Gastroesophageal sphincter (tissue), 4 donors: ENCODE results near the gene CPM. TPM values are rescaled to one million over a fixed set of nuclear protein-coding genes. Genes with fewer than 3 reads are reported as not detected.

Source experiments
- ATAC-seq: fragments of 150-250 bp; one replicate; pipeline ENCODE4 v1.9.1; 2016; ENCODE audit warnings: mild to moderate bottlenecking, moderate library complexity
- H3K27ac ChIP-seq, 4 donors: fragments of 200-600 bp; sonication (generic) in 3 of 4; 1 replicate in 3 of 4; 2 replicates in 1 of 4; pipeline ENCODE4 v1.5.1; 2016 to 2019
- H3K27me3 ChIP-seq: fragments of 200-600 bp; sonication (generic); one replicate; pipeline ENCODE4 v1.5.1; 2019
- H3K36me3 ChIP-seq, 2 donors: fragments of 200-600 bp; sonication (generic); one replicate each; pipeline ENCODE4 v1.5.1; 2019; ENCODE audit warnings: control low read depth in 1 of 2
- H3K4me1 ChIP-seq, 3 donors: fragments of 200-600 bp; sonication (generic); 1 replicate in 2 of 3; 2 replicates in 1 of 3; pipeline ENCODE4 v1.5.1; 2016 to 2019; ENCODE audit warnings: control low read depth in 2 of 3
- H3K4me3 ChIP-seq, 2 donors: fragments of 200-600 bp; sonication (generic); one replicate each; pipeline ENCODE4 v1.5.1; 2019; ENCODE audit warnings: mild to moderate bottlenecking in 1 of 2, moderate library complexity in 1 of 2
- H3K9me3 ChIP-seq, 3 donors: fragments of 200-600 bp; sonication (generic); one replicate each; pipeline ENCODE4 v1.5.1; 2017 to 2019; ENCODE audit warnings: control low read depth in 2 of 3
- EP300 ChIP-seq: sonication (generic); formaldehyde crosslinking; IDR thresholded peaks from one replicate; pipeline ENCODE4 v1.6.1; 2017; ENCODE audit warnings: antibody characterized with exemption, mild to moderate bottlenecking
- POLR2A ChIP-seq, 2 donors: fragments of 450-650 bp; IDR thresholded peaks; one replicate each; pipeline ENCODE4 v1.6.1; 2017; ENCODE audit warnings: antibody characterized with exemption in 2 of 2, mild to moderate bottlenecking in 2 of 2, moderate library complexity in 1 of 2
- POLR2AphosphoS5 ChIP-seq: sonication (generic); formaldehyde crosslinking; IDR thresholded peaks from one replicate; pipeline ENCODE4 v1.6.1; 2017; ENCODE audit warnings: antibody characterized with exemption
- WGBS, 2 donors: methylation state at CpG; one replicate each; pipeline ENCODE4 v1.1.5; 2018; ENCODE audit warnings: low coverage in 1 of 2; 5-methylcytosine and 5-hydroxymethylcytosine counted together
- total RNA-seq, 4 donors: library from RNA; depleted of rRNA; stranded (reverse); fragments of >200 nt; gene quantifications; one replicate each; pipeline ENCODE4 v1.1.0, GENCODE V29; 2016
- TF ChIP-seq, protein P1 (sequence below), 4 experiments: fragments of 200-600 bp in 2 of 4; fragments of 450-650 bp in 2 of 4; sonication (generic) in 1 of 4; IDR thresholded peaks; one replicate each; pipeline ENCODE4 v1.5.1; 2017 to 2019; ENCODE audit warnings: antibody characterized with exemption in 4 of 4, mild to moderate bottlenecking in 2 of 4, moderate library complexity in 2 of 4

Gene CPM
- total RNA-seq, 4 donors from 2014 or later = 24.9 to 57.3 (median 50.5) TPM

DNA sequence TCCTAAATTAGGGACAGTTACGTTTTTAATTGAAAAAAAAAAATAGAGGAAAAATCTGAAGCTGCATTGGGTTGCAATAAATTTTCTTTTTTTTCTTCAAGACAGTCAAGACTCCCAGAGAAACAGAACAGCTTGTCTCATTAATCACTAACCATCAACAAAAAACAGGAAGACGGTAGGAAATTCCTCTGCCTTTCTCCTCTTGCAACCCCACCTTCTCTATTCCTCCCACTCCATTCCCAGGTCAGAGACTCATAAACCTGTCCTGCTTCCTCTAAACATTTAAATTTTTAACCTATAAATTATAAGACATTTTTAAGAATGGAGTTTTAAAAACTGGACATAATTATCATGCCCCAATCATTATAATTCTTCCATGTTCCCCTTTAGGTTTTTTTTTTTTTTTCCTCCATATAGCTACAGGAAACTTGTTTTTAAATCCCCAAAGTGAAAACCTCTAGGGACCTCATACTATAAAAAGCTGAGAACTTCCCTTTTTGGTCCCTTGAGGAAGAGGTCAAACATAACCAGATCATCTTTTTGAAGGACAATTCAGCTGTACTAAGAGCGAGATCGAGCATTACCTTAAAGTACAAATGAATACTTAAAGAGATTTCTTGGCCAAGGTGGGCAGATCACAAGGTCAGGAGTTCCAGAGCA, 36.0 kb downstream of the CPM start:
- Histone ChIP-seq H3K27me3 (no peaks in the 10 kb centered on the region), H3K36me3 (no peaks in the 10 kb centered on the region), H3K27ac (no peak overlapping the region), H3K4me1 (no peaks in the 10 kb centered on the region), H3K9me3 (no peaks in the 10 kb centered on the region), H3K4me3 (no peak overlapping the region)
- TF ChIP-seq, protein P1, sequence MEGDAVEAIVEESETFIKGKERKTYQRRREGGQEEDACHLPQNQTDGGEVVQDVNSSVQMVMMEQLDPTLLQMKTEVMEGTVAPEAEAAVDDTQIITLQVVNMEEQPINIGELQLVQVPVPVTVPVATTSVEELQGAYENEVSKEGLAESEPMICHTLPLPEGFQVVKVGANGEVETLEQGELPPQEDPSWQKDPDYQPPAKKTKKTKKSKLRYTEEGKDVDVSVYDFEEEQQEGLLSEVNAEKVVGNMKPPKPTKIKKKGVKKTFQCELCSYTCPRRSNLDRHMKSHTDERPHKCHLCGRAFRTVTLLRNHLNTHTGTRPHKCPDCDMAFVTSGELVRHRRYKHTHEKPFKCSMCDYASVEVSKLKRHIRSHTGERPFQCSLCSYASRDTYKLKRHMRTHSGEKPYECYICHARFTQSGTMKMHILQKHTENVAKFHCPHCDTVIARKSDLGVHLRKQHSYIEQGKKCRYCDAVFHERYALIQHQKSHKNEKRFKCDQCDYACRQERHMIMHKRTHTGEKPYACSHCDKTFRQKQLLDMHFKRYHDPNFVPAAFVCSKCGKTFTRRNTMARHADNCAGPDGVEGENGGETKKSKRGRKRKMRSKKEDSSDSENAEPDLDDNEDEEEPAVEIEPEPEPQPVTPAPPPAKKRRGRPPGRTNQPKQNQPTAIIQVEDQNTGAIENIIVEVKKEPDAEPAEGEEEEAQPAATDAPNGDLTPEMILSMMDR (IDR thresholded peaks at IDR 0.05) = no peak
- TF ChIP-seq EP300 (no peak), POLR2A (IDR thresholded peaks at IDR 0.05) (no peak), POLR2AphosphoS5 (no peak)
- no peak for ATAC-seq
- WGBS, 2 donors = 63 to 66% methylated on average over 4 of the region's 4 CpGs

DNA sequence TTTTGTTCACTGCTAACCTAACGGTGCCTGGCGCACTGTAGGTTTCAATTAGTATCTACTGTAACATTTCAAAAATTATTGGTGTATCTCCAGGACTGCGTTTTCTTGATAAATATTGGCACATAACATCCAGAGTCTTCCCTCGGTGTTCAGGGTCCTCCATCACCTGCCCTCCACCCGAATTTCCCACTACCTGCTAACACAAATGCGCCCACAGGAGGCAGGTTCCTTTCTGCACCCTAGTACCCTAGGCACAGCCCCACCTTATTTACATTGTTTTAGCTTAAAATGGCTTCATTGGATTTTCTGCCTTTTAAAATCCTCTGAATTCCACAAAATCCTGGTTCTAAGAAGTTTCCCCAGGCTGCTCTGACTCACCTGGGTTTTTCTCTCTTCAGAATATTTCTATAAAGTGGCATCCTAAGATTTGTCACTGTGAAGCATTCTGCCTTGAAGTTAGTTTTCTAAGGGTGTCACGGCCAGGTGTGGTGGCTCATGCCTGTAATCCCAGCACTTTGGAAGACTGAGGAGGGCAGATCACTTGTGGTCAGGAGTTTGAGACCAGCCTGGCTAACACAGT, 38.6 kb downstream of the CPM start:
- Histone ChIP-seq H3K27ac (no peak overlapping the region), H3K9me3 (no peaks in the 10 kb centered on the region), H3K27me3 (no peaks in the 10 kb centered on the region), H3K4me1 (no peaks in the 10 kb centered on the region), H3K4me3 (no peak overlapping the region), H3K36me3 (no peaks in the 10 kb centered on the region)
- WGBS, 2 donors = 98 to 100% methylated on average over 1 to 7 of the region's 7 CpGs
- ATAC-seq = no peak
- no peak for TF ChIP-seq POLR2AphosphoS5
- TF ChIP-seq EP300 = no peak
- TF ChIP-seq, protein P1 (IDR thresholded peaks at IDR 0.05) = no peak
- no peak for TF ChIP-seq POLR2A (IDR thresholded peaks at IDR 0.05)

DNA sequence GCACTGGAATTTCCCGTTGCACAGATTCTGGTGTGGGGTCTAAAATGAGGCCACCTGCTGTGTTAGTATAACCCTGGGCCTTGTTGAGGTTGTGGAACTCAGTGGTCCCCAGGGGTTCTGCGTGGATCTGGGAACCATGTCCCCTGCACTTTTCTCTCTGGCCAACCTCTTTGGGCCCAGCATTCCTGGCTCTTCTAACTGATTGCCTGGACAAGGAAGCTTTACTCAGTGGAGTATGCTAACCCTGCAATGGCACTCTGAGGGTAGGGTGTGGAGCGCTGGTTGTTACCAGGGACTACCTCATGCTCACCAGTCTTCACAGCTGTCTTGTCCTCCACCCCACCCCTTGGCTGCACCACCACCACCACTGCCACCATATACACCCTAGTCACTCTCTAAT, 39.2 kb downstream of the CPM start:
- Histone ChIP-seq H3K9me3 (no peaks in the 10 kb centered on the region), H3K27me3 (no peaks in the 10 kb centered on the region), H3K36me3 (no peaks in the 10 kb centered on the region), H3K4me3 (no peak overlapping the region), H3K4me1 (no peaks in the 10 kb centered on the region), H3K27ac (no peak overlapping the region)
- ATAC-seq = no peak
- TF ChIP-seq POLR2A (IDR thresholded peaks at IDR 0.05) (no peak), POLR2AphosphoS5 (no peak), EP300 (no peak)
- TF ChIP-seq, protein P1 (IDR thresholded peaks at IDR 0.05) = no peak
- 90 to 96% methylated on average over 2 to 3 of the region's 3 CpGs for WGBS, 2 donors

DNA sequence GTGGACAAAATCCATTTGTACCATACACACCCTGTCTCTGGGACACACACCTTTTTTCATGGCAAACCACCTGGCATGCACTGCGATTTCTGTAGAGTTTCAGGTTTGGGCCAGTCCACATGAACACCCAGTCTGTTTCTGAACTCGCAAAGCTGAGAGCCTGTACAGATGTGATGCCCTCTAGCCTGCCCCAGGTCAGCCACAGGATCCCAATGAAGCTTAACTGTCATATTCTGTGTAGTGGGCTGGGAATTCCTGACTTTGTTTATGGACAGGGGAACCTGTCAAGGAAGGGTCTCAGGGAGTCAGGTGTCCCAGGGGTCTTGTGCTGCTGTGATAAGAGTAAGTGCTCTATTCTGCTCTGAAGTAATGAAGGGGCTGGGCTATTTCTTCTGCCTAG, 39.8 kb downstream of the CPM start:
- H3K9me3 ChIP-seq = no peaks in the 10 kb centered on the region
- TF ChIP-seq, protein P1 (IDR thresholded peaks at IDR 0.05) = no peak
- no peak for TF ChIP-seq POLR2A (IDR thresholded peaks at IDR 0.05)
- no peak for TF ChIP-seq POLR2AphosphoS5
- TF ChIP-seq EP300 = no peak
- WGBS, 2 donors = 85 to 100% methylated on average over 2 of the region's 2 CpGs
- H3K36me3 ChIP-seq = no peaks in the 10 kb centered on the region
- no peak for ATAC-seq
- H3K27me3 ChIP-seq = no peaks in the 10 kb centered on the region
- H3K4me3 ChIP-seq = no peak overlapping the region
- H3K4me1 ChIP-seq = no peaks in the 10 kb centered on the region
- no peak overlapping the region for H3K27ac ChIP-seq

DNA sequence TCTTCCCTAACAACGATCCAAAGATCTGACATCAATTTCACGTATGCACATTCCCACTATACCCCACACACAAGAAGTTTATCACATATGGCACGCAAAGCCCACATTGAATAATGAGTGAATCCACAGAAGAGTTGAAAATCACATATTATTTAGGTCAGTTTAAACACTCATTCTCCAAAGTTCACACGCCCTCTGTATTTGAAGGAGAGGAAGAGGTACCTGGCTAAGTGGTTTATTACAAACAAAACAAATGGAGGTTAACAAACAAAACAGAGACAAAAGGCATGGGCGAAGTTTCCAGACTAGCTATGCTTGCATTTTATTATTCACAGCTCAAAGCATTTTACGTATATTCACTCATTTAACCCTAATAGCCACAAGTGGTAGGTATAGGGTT, 41.8 kb downstream of the CPM start:
- TF ChIP-seq EP300 (no peak), POLR2A (IDR thresholded peaks at IDR 0.05) (no peak), POLR2AphosphoS5 (no peak)
- TF ChIP-seq, protein P1 (IDR thresholded peaks at IDR 0.05) = no peak
- H3K27ac ChIP-seq = no peak overlapping the region
- H3K27me3 ChIP-seq = no peaks in the 10 kb centered on the region
- no peak for ATAC-seq
- 81 to 92% methylated on average over 3 to 6 of the region's 6 CpGs for WGBS, 2 donors
- H3K4me3 ChIP-seq = no peak overlapping the region
- H3K36me3 ChIP-seq = no peaks in the 10 kb centered on the region
- H3K4me1 ChIP-seq = no peaks in the 10 kb centered on the region
- H3K9me3 ChIP-seq = no peaks in the 10 kb centered on the region
